NCI-H1417 treated with DMSO at 0.1 percent for 48 hours (cell line): Measurements from ENCODE around the gene HSPG2.
"Not testable (repeated sequence)": the region's sequence is repeated elsewhere in the genome, so short reads cannot be mapped to it uniquely, and the experiment has no call there.

Experiments used
- DNase-seq: peaks from one replicate; lab custom pipeline; 2025; lab: John Stamatoyannopoulos, UW

Gene HSPG2

DNA sequence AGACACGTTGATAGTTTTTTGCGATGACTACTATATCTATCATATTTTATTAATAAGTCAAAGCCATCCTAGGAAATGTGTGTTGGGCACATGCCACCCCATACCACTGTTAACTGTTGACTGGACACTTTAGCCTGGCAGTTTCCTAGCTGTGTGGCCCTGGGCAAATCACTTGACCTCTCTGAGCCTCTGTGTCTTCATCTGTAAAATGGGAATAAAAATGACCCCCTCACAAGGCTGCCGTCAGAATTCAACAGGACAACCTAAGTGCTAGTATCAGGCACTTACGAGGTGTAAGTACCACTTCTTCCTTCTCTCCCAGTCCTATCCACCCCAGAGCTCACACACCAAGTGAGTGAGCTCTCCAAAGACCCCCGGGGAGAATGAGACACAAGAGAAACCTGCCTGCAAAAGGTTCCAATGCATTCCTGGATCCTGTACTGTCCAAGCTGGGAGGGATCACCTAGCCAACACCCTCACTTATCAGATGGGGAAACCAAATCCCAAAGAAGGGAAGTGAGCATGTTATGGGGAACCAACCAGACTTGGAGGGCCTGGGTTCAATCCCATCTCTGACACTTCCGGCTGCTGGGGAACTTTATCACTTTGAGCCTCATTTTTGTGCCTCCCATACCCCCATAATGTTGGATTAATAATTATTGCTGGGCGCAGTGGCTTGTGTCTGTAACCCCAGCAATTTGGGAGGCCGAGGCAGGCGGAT lies 24.9 kb downstream of the HSPG2 start:
- no peak for DNase-seq

DNA sequence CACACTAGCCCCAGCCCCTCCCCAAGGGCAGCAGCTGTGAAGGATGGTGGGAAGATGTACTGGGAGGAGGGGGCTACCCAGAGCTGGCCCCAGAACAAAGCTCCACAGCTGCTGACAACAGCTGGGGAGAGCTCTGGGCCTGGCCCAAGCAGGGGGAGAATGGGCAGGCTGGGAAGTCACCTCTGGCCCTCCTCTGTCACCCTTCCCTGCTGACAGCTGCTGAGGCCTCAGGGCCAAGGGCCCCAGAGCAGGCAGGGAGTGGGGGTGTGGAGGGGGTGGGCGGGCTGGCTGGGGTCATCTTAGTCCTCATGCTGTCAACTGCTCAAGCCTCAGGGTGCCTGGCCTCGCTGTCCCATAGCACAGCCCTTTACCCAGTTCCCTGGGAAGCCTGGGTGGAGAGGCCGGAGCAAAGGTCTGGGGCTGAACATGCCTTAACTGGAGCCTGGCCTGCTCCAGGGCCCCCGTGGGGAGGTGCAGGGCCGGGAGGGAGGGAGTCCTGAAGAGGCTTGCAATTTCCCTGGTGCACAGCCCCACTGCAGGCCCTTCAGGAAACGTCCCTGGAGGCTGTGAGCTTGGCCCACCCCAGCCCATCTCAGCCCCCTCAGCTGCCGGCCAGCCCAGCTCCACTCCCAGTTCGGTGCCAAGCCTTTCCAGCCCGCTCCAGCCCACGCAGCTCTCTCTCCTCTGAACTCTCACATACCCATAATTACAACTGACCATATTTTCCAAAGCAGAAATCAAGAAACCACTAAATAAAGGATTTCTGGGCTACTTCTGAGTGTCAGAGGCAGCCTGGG lies 25.7 kb downstream of the HSPG2 start:
- DNase-seq = no peak

DNA sequence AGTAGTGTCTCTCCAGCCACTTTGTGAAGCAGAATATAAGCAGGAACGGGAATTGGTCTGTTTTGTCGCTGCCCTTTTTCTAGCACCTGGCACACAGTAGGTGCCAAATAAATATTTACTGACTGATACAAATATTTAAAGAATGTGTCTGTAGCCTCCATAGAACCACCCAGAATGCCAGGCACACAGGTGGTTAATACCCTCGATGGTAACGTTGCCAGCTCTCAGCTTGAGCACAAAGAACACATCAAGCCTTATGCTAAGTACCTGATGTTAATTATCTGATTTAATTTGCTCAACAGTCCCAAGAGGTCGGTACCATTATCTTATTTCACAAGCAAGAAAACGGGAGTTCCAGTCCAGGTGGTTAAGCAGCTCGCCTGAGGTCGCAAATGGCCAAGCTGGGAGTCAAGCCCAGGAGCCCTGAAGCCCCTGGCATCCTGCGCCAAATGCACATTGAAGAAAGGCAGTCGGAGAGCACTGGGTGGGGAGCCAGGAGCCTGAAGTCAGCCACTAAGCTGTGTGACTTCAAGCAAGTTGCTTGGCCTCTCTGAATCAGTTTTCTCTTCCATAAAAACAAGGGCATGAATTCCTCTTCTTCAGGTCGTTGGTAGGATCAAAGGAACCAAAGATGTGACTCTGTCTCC lies 26.4 kb downstream of the HSPG2 start:
- no peak for DNase-seq

DNA sequence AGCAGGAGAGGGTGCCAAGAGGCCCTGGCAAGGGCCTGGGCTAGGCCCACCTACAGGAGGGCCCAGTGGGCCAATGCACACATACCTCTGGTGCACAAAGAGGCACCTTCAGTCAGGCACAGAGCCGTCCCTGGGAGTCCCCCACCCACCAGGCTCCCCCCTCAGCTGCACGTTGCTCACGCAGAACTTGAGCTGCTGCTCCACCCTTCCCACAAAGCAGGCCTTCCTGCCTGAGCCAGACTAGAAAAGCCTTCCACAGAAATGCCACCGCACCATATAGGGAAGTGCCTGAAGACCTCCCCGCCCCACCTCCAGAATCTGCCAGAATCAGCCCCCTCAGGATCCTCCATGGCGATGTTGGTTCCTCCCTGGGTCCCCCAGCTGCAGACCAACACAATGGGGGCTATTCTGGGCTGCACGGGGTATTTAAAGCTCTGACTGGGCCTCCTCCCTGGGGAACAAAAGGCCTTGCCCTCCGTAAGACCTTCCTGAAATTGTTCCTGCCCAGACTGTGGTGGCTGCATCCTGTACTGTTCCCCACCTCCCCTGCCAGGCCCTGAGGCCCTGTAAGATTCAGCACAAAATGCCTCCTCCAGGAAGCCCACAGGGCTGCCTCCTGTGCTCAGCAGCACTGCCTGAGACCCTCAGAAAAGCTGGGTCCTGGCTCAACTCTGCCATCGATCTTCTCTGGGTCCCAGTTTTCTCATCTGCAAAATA lies 27.2 kb downstream of the HSPG2 start:
- DNase-seq = no peak

DNA sequence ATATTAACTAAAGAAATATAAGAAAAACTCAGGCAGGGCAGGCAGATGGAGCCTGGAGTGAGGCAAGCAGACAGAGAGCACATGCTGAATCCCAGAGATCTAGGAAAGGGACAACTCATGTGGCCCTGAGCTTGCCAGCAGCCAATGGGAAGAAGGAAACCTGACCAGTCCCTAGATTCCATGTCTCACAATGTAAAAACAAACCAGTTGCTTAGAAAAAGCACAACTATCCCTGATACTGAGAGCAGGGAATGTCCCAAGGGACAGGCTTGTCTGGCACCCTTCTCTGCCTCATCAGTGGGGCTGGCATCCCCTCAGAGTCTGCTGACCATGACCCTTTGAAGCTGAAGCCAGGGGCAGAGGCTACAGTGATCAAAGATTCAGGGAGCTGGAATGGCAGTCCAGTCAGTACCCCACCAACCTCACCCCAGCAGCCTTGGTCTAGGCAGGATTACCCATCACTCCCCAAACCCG lies 27.8 kb downstream of the HSPG2 start:
- DNase-seq = no peak

DNA sequence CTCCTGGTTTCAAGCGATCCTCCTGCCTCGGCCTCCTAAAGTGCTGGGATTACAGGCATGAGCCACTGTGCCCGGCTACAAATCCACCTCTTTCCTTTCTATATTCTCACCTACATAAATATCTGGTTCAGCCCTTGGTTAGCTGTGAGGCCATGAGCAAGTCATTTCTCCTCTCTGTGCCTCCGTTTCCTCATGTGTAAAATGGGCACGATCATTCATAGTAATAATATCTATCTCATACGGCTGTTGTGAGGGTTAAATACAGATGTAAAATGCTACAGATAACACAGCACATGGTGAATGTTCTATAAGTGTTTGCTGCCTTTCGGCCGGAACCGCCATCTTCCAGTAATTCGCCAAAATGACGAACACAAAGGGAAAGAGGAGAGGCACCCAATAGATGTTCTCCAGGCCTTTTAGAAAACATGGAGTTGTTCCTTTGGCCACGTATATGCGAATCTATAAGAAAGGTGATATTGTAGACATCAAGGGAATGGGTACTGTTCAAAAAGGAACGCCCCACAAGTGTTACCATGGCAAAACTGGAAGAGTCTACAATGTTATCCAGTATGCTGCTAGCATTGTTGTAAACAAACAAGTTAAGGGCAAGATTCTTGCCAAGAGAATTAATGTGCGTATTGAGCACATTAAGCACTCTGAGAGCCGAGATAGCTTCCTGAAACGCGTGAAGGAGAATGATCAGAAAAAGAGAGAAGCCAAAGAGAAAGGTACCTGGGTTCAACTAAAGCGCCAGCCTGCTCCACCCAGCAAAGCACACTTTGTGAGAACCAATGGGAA lies 29.2 kb downstream of the HSPG2 start:
- not testable (repeated sequence) for DNase-seq

DNA sequence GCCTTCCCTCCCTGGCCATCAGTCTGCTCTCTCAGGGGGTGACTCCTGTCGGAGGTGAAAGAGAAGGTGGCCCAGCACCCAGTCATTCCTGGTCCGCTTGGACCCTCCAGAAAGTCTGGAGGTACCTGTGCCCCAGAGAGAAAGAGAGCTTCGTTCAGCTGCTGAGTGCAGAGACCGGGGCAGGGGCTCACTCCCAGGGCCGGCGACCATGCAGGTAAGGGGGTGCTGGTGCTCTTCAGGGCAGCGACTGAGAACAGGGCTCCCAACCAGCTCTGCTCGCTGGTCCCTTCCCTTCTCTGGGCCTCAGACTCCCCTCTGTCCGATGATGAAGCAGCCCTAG lies 30.1 kb downstream of the HSPG2 start:
- no peak for DNase-seq

DNA sequence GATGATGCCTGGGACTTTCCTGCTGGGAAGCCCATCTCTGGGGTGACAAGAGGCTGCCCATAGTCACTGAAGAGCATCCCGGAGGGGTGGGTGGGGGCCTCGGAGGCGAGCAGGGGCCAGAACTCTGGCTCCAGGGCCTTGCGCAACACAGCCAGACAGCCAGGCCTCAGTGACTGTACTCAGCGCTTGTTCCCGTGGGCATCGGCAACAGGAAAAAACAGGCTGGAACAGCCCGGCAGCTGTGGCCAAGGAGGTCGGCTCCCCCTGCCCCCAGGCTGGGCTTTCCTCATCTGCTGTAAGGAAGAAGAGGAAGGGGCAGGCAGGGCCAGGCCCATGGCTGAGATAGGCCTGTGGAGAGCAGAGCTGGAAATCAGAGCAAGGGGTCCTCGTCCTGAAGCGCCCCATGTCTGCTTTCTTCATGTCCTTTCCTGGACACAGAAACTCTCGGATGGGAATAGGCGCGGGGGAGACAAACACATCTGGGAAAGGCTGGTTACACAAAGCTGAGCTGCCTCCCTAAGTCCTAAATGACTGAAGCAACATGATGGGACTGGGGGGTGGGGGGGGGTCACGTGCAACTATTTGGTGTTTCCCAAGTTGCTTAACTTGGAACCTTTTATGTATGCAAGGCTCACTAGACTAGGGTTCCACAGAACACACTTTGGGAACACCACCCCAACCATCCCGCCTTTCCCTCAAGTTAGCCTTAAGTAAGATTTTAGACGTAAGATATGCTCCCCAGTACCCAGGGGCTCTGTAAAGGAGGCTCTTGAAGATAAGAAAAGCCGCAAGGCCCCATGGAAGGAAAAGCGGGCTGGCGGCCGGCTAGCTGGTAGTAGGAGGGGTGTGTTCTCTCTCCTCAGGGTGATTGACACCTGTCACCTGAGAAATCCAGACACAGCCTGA lies 30.7 kb downstream of the HSPG2 start:
- no peak for DNase-seq

DNA sequence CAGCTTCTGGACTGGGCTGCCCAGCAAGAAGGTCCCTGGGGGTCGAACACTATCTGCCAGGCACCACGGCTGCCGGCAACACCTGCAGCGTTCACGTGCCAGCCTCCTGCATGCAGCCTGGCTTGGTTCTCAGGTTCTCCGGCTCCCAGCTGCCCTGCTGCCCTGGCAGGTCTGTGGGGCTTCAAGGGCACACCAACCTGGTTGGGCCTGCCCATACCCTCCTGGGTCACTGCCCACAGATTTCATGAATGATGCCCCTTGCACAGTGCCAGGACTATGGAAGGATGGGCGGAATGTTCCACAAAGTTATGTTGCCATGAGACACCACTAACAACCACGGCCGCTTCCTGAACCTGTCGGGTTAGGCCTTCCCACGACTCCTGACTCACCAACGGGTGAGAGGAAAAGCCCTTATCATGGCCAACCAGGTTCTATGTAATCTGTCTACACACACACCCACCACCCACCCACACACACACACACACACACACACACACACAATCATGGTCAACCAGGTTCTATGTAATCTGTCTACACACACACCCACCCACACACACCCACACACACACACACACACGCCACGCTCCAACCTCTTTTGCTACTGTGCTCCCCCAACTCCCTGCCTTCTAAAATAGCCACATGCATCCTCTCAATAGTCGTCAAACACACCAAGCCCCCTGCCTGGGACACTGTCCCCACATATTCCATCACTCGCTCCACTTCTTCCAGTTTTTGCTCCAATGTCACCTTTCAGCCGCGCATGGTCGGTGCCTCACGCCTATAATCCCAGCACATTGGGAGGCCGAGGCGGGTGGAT lies 32.2 kb downstream of the HSPG2 start:
- DNase-seq = no peak

DNA sequence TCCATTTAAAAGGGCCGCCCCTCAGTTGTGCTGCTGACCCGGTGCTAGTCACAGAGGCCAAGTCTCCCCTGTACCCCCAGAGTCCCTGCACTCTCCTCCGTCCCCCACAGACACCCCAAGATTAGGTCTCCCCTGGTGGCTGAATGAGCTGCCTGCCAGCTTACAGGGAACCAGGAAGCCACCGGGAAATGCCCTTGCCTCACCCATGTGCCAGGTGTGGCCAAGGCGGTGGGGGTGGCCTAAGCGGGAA lies 32.7 kb downstream of the HSPG2 start:
- DNase-seq = no peak

DNA sequence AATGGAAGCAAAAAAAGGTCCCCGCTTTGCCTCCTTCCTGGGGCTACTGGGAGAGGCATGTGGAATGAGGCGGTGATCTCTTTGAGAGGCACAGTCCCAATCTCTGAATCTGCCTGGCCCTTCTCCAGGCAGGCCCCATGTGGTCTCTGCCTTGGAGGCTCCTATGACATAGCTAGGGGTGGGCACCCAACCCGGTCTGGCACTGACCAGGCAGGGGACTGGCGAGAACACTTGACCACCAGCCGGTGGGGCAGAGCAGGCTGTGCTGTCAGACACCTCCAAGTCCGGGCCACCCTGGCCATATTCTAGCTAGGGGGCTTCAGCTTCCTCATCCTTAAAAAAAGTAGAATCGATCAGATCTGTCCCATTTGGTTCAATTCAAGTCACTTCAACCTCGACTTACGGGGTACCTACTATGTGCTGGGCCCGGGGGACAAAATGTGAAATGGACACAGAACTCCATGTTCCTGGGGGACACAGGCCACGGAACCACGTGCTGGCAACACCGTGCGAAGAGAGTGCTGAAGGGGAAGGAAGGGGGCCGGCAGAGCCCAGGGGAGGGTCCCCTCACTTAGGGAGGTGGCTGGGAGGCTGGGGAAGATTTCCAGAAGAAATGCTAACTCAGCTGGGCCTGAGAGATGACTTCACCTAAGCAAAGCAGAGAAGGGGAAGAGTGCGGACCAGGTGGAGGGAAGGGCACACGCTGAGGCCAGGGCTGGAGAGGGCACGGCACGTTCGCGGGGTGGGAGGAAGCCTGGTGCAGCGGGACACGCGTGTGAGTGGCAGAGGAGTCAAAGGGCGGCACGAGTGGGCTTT lies 33.3 kb downstream of the HSPG2 start:
- no peak for DNase-seq

DNA sequence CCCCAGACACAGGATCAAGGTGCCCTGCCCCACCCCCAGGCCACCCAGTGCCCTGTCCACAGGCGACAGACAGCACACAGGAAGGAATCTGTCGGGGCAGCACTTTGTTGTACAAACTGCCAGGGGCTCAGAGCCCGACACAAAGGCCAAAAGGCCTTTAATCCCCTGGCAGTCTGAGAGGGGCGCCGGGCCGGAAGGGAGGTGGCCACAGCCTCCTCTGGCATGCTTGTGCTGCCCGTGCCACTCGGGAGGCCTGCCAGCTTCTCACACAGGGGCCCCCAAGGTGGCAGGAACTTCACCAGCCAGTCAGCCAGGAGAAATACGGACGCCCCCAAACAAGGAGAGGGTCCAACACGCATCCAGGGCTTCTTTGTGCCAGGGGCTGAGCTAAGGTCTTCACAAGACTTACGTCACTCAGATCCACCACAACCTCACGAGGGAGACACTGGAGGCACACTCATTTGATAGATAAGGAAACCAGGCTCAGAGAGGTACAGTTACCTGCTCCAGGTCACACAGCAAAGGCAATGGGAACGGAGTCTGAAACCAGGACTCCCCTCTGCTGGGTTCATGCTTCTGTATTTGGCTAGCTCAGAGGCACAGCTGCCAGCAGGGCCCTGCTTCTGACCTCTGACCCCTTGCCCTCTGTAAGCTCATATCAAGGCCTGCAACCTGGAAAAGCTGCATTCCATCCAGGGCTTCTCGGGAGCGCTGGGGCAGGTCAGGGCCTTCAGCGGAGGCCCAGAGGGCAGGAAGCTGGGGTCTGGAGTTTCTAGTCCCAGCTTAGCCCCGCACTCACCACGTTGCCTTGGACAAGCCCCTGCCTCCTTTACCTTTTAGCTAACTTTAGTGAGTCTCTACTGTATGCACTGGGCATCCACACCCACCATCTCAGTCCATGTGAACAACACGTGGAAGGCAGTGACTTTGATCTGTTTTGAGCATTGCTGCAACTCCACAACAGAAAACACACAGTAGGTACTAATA lies 34.8 kb downstream of the HSPG2 start:
- no peak for DNase-seq

DNA sequence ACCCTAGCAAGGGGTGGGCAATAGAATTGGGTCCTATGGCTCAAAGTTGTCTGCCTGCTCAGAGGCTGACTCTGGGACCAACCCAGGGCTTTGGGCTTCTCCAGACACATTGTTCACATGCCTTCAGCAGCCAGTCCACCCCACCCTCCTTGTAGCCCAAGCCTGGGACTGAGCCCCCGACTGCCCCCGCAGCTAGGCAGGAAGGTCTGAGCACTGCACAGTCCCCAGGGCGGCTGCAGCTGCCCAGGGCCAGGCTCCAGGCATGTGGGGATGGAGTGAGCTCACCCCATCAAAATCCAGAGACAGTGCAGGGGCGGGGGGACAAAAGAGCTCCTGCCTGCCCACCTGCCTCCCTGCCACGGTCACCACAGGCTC lies 35.6 kb downstream of the HSPG2 start:
- DNase-seq = no peak

DNA sequence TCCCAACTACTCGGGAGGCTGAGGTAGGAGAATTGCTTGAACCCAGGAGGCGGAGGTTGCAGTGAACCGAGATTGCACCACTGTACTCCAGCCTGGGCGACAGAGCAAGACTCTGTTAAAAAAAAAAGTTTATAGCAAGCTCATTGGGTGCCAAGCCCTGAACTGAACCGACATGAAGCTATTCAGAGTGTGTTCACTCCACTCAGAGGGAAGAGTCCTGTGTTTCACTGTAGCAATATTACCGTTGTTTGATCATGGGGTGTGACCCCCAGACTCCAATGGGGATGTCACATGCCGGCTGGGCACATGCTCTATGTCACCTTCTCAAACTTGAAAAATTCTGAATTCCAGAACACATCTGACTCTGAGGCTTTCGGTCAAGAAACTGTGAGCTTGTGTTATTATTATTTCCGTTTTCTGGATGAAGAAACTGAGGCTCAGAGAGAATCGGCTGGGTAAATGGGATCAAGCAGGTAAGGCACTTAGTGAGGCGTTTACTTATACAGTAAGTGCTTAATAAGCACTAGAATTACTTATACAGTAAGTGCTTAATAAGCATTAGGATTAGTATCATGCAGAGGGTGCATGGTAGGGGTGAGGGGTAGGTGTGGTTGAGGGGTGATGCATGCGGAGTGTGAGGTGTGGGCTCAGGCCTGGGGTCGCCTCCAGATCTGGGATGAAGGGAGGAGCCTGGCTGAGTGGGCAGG lies 36.2 kb downstream of the HSPG2 start:
- DNase-seq = no peak

DNA sequence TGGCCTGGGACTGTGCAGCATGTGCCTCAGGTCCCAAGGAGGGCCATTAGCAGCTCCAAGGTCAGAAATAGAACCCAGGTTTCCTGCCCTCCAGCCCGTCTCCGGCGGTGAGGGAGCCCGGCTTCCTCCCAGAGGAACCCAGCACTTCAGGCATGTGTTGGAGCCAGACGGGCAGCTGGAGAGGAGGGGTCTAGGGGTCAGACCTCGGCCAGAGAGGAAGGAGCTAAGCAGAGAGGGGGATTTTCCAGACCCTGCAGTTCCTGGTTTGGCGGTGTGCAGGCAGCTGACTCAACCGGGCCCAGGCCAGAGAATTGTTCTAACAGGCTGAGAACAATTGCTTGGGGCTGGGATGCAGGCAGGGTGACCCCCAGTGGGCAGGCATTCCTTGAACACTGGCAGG lies 37.1 kb downstream of the HSPG2 start:
- no peak for DNase-seq

DNA sequence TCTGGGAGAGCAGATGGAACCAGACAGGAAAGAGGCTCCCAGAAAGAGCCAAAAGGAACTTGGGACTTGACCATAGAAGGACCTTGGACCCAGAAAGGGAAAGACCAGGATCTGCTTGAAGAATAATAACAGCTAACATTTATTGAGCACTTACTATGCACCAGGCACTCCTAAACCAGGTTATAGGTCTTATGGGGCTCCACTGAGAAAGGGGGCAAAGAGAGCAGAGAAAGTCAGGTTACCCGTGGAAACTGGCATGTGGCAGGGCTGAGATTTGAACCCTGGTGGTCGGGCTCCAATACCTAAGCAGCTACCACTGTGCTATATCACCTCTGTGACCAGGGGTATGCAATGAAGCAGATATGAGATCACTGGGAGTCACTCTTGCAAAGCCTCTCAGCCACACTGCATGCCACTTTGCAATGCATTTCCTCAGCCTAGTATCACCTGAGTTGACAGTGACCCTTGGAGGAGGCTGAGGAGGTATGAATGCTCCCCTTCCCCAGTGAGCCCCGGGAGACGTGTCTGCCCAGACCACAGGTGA lies 37.8 kb downstream of the HSPG2 start:
- DNase-seq = no peak
